Measurements from ENCODE around the gene SPOP. TPM values are rescaled to one million over a fixed set of nuclear protein-coding genes. Genes with fewer than 3 reads are reported as not detected.

Gene SPOP
- total RNA-seq, 1 donor from 2014 or later = 48.6 TPM

DNA sequence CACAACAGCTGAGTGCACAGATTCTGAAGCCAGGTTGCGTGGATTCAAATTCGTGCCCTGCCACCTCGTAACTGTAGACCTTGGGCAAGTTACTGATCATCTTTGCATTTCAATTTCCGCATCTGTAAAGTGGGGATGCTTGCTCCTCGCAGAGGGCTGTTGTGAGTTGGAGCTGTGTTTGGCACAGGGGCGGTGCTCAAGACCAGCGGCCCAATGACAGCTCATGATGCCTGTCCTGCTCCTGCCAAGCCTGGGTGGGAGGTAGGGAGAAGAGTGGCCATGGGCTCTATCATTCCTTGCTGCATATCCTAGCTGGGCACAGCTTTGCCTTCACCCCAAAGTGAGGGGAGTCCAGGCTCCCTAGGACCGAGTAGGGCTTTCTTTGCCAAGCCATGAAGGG lies 89.6 kb downstream of the SPOP start:
- TF ChIP-seq, protein P1, sequence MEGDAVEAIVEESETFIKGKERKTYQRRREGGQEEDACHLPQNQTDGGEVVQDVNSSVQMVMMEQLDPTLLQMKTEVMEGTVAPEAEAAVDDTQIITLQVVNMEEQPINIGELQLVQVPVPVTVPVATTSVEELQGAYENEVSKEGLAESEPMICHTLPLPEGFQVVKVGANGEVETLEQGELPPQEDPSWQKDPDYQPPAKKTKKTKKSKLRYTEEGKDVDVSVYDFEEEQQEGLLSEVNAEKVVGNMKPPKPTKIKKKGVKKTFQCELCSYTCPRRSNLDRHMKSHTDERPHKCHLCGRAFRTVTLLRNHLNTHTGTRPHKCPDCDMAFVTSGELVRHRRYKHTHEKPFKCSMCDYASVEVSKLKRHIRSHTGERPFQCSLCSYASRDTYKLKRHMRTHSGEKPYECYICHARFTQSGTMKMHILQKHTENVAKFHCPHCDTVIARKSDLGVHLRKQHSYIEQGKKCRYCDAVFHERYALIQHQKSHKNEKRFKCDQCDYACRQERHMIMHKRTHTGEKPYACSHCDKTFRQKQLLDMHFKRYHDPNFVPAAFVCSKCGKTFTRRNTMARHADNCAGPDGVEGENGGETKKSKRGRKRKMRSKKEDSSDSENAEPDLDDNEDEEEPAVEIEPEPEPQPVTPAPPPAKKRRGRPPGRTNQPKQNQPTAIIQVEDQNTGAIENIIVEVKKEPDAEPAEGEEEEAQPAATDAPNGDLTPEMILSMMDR (IDR thresholded peaks at IDR 0.05; ENCODE audit: insufficient read depth, low read depth, low read length) = no peak
- no peak for TF ChIP-seq EZH2 (IDR thresholded peaks at IDR 0.05; ENCODE audit: insufficient read depth, low read length)
- FAIRE-seq (no peak), DNase-seq (ENCODE audit: low read depth) (no peak)
- Mint-ChIP-seq H3K4me1 (ENCODE audit: low read depth, unreplicated experiment) (peaks cover 2% of the 10 kb centered on the region), H3K27me3 (ENCODE audit: low read depth, unreplicated experiment) (no peaks in the 10 kb centered on the region), H3K27ac (ENCODE audit: unreplicated experiment) (no peak overlapping the region), H3K9me3 (ENCODE audit: unreplicated experiment) (peaks cover 1% of the 10 kb centered on the region), H3K4me3 (ENCODE audit: unreplicated experiment) (no peak overlapping the region), H3K36me3 (ENCODE audit: low read depth, unreplicated experiment) (peaks cover 26% of the 10 kb centered on the region)
- H4K20me1 ChIP-seq (ENCODE audit: insufficient read depth, low read length) = no peaks in the 10 kb centered on the region
- H3K4me2 ChIP-seq (ENCODE audit: low read length) = peak overlapping the region; percentile 1
- H2AFZ ChIP-seq (ENCODE audit: low read depth, low read length) = no peak overlapping the region
- no peaks in the 10 kb centered on the region for H3K27me3 ChIP-seq (ENCODE audit: insufficient read depth, low read length)
- H3K9ac ChIP-seq (ENCODE audit: low read length) = no peak overlapping the region
- H3K9me3 ChIP-seq (ENCODE audit: insufficient read depth, low read depth, low read length) = no peaks in the 10 kb centered on the region
- H3K27ac ChIP-seq (ENCODE audit: low read depth, low read length) = no peak overlapping the region
- H3K36me3 ChIP-seq (ENCODE audit: insufficient read depth, low read length) = no peaks in the 10 kb centered on the region
- no peak overlapping the region for H3K4me3 ChIP-seq (ENCODE audit: insufficient read depth, low read depth, low read length)
- H3K79me2 ChIP-seq (ENCODE audit: insufficient read depth, low read length) = no peaks in the 10 kb centered on the region
- H3K4me1 ChIP-seq (ENCODE audit: insufficient read depth, low read length) = peaks cover 8% of the 10 kb centered on the region

DNA sequence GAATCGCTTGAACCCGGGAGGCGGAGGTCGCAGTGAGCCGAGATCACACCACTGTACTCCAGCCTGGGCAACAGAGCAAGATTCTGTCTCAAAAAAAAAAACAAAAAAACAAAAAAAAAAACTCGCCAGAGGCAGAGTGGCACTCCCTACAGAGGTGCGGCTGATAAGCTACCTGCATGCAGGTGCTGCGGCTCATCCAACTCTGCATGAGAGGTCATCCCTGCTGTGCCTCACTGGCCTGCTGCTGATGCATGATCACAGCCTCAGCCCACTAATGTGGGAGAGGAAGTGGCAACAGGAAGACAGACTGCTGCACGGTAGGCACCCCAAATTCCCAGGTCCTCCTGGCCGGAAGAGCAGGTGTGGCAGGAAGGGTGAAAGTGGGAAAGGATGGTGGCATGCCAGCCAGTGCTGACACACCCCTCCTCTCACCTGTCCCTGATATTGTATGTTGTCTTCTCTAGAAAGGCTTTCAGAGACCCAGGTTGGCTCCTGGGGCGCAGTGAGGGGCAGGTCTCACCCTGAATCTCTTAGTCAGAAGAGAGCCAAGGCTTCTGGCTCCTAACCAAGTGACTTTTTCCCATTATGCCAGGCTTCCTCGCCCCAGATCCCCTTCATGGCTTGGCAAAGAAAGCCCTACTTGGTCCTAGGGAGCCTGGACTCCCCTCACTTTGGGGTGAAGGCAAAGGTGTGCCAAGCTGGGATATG lies 90.4 kb downstream of the SPOP start:
- Mint-ChIP-seq H3K9me3 (ENCODE audit: unreplicated experiment) (peaks cover 1% of the 10 kb centered on the region), H3K4me3 (ENCODE audit: unreplicated experiment) (no peak overlapping the region), H3K27ac (ENCODE audit: unreplicated experiment) (no peak overlapping the region), H3K36me3 (ENCODE audit: low read depth, unreplicated experiment) (peaks cover 26% of the 10 kb centered on the region), H3K27me3 (ENCODE audit: low read depth, unreplicated experiment) (no peaks in the 10 kb centered on the region), H3K4me1 (ENCODE audit: low read depth, unreplicated experiment) (peaks cover 2% of the 10 kb centered on the region)
- no peaks in the 10 kb centered on the region for H3K36me3 ChIP-seq (ENCODE audit: insufficient read depth, low read length)
- H3K9me3 ChIP-seq (ENCODE audit: insufficient read depth, low read depth, low read length) = no peaks in the 10 kb centered on the region
- H3K27ac ChIP-seq (ENCODE audit: low read depth, low read length) = no peak overlapping the region
- H3K79me2 ChIP-seq (ENCODE audit: insufficient read depth, low read length) = no peaks in the 10 kb centered on the region
- no peak for FAIRE-seq
- DNase-seq (ENCODE audit: low read depth) = no peak
- peaks cover 13% of the 10 kb centered on the region for H3K4me1 ChIP-seq (ENCODE audit: insufficient read depth, low read length)
- H3K27me3 ChIP-seq (ENCODE audit: insufficient read depth, low read length) = no peaks in the 10 kb centered on the region
- no peak overlapping the region for H3K4me2 ChIP-seq (ENCODE audit: low read length)
- TF ChIP-seq EZH2 (IDR thresholded peaks at IDR 0.05; ENCODE audit: insufficient read depth, low read length) = no peak
- TF ChIP-seq, protein P1 (IDR thresholded peaks at IDR 0.05; ENCODE audit: insufficient read depth, low read depth, low read length) = no peak
- H4K20me1 ChIP-seq (ENCODE audit: insufficient read depth, low read length) = no peaks in the 10 kb centered on the region
- no peak overlapping the region for H2AFZ ChIP-seq (ENCODE audit: low read depth, low read length)
- no peak overlapping the region for H3K4me3 ChIP-seq (ENCODE audit: insufficient read depth, low read depth, low read length)
- H3K9ac ChIP-seq (ENCODE audit: low read length) = no peak overlapping the region

DNA sequence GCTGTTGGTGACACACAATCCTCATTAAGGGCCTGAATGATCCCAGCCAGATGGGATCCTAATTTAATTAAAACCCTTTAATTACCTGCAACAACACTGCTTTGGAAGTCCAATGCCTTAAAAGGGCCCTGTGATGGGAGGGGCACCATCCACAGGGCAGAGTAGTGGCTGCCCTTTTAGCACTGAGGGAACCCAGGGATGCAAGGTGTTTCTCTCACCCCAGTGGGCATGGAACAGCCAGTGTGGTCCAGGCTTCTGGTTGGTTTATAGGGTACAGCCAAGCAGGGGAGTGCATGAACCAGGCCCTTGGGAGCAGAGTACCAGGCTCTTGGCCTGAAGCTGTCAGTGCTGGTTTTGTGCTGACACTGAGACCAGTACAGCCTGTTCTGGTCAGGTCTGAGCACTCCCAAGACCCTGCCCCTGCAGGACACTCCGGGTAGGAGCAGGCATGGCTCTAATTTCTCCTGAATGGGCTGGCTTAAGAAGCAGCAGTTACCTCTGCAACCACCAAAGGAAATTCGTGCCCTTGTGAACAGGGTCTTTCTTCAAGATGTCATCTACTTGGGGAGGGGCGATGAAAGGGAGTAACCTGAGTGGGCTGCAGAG lies 92.4 kb downstream of the SPOP start:
- H3K4me1 ChIP-seq (ENCODE audit: insufficient read depth, low read length) = peaks cover 15% of the 10 kb centered on the region
- no peak overlapping the region for H3K4me2 ChIP-seq (ENCODE audit: low read length)
- TF ChIP-seq, protein P1 (IDR thresholded peaks at IDR 0.05; ENCODE audit: insufficient read depth, low read depth, low read length) = peak; percentile 28
- no peak for TF ChIP-seq EZH2 (IDR thresholded peaks at IDR 0.05; ENCODE audit: insufficient read depth, low read length)
- no peak overlapping the region for H3K27ac Mint-ChIP-seq (ENCODE audit: unreplicated experiment)
- H3K79me2 ChIP-seq (ENCODE audit: insufficient read depth, low read length) = no peaks in the 10 kb centered on the region
- peaks cover 17% of the 10 kb centered on the region for H3K36me3 Mint-ChIP-seq (ENCODE audit: low read depth, unreplicated experiment)
- peaks cover 2% of the 10 kb centered on the region for H3K4me1 Mint-ChIP-seq (ENCODE audit: low read depth, unreplicated experiment)
- H3K9me3 Mint-ChIP-seq (ENCODE audit: unreplicated experiment) = no peaks in the 10 kb centered on the region
- DNase-seq (ENCODE audit: low read depth) (no peak), FAIRE-seq (no peak)
- H3K27ac ChIP-seq (ENCODE audit: low read depth, low read length) = no peak overlapping the region
- no peak overlapping the region for H2AFZ ChIP-seq (ENCODE audit: low read depth, low read length)
- no peak overlapping the region for H3K9ac ChIP-seq (ENCODE audit: low read length)
- no peak overlapping the region for H3K4me3 ChIP-seq (ENCODE audit: insufficient read depth, low read depth, low read length)
- no peaks in the 10 kb centered on the region for H3K9me3 ChIP-seq (ENCODE audit: insufficient read depth, low read depth, low read length)
- H3K36me3 ChIP-seq (ENCODE audit: insufficient read depth, low read length) = no peaks in the 10 kb centered on the region
- no peak overlapping the region for H3K4me3 Mint-ChIP-seq (ENCODE audit: unreplicated experiment)
- no peaks in the 10 kb centered on the region for H3K27me3 ChIP-seq (ENCODE audit: insufficient read depth, low read length)
- H3K27me3 Mint-ChIP-seq (ENCODE audit: low read depth, unreplicated experiment) = peaks cover 2% of the 10 kb centered on the region
- no peaks in the 10 kb centered on the region for H4K20me1 ChIP-seq (ENCODE audit: insufficient read depth, low read length)
